K562 (cell line): ENCODE results near the gene NSUN6. TPM values are rescaled to one million over a fixed set of nuclear protein-coding genes. Genes with fewer than 3 reads are reported as not detected.

Experiments
- BRCA1 ChIP-seq, 2 experiments: fragments of 450-650 bp in 1 of 2; sonication (generic) in 1 of 2; formaldehyde crosslinking in 1 of 2; IDR thresholded peaks; 2 replicates each; pipeline versions ENCODE4 v1.5.0 to v1.6.1; 2017 to 2020; ENCODE audit warnings: mild to moderate bottlenecking in 1 of 2, missing genetic modification reagents in 1 of 2
- CHAMP1 ChIP-seq: fragments of 450-650 bp; IDR thresholded peaks from 2 replicates; pipeline ENCODE4 v1.6.1; 2016; ENCODE audit warnings: mild to moderate bottlenecking
- EHMT2 ChIP-seq: fragments of 450-650 bp; IDR thresholded peaks from 2 replicates; pipeline ENCODE4 v1.6.1; 2018; ENCODE audit warnings: antibody characterized with exemption
- FOSL1 ChIP-seq: fragments of 200-800 bp; sonication (Bioruptor generic); conservative IDR thresholded peaks from 2 replicates; pipeline ENCODE4 v1.6.1; 2016; ENCODE audit warnings: missing genetic modification characterization, missing compliant biosample characterization
- FOXJ2 ChIP-seq: fragments of 200-800 bp; sonication (Bioruptor generic); IDR thresholded peaks from 2 replicates; pipeline ENCODE4 v1.6.1; 2016; ENCODE audit warnings: missing genetic modification characterization, missing compliant biosample characterization
- HOMEZ ChIP-seq: fragments of 250-450 bp; sonication (Bioruptor Pico); IDR thresholded peaks from 2 replicates; pipeline ENCODE4 v1.4.0; 2020; ENCODE audit warnings: mild to moderate bottlenecking, moderate library complexity
- KLF13 ChIP-seq: fragments of 450-650 bp; IDR thresholded peaks from 2 replicates; pipeline ENCODE4 v1.6.1; 2016; ENCODE audit warnings: missing genetic modification characterization, low read depth, mild to moderate bottlenecking, missing compliant biosample characterization, moderate library complexity, borderline replicate concordance
- MYBL2 ChIP-seq, 2 experiments: fragments of 450-650 bp in 1 of 2; sonication (generic) in 1 of 2; formaldehyde crosslinking in 1 of 2; IDR thresholded peaks; 2 replicates each; pipeline versions ENCODE4 v1.6.1 to v1.8.1; 2017 to 2022; ENCODE audit warnings: borderline replicate concordance in 1 of 2, inconsistent platforms in 1 of 2, low read depth in 1 of 2, mild to moderate bottlenecking in 1 of 2, missing genetic modification reagents in 1 of 2, moderate library complexity in 1 of 2
- PATZ1 ChIP-seq: fragments of 250-450 bp; sonication (Bioruptor Pico); IDR thresholded peaks from 2 replicates; pipeline ENCODE4 v1.5.0; 2020; ENCODE audit warnings: mild to moderate bottlenecking, borderline replicate concordance
- POU5F1 ChIP-seq: fragments of 150-350 bp; IDR thresholded peaks from 2 replicates; pipeline ENCODE4 v1.6.1; 2014; ENCODE audit warnings: borderline replicate concordance, low read length, low read depth, mild to moderate bottlenecking; ENCODE audit not compliant: partially characterized antibody
- PYGO2 ChIP-seq: fragments of 450-650 bp; IDR thresholded peaks from 2 replicates; pipeline ENCODE4 v1.6.1; 2016; ENCODE audit warnings: mild to moderate bottlenecking, missing genetic modification characterization, moderate library complexity, missing compliant biosample characterization
- RFX1 ChIP-seq: fragments of 450-650 bp; IDR thresholded peaks from 2 replicates; pipeline ENCODE4 v1.6.1; 2016; ENCODE audit warnings: mild to moderate bottlenecking, moderate library complexity
- SRSF1 ChIP-seq: fragments of 200-400 bp; formaldehyde crosslinking; IDR thresholded peaks from 2 replicates; pipeline ENCODE4 v1.6.1; 2017; ENCODE audit warnings: mild to moderate bottlenecking, low read depth, low read length, moderate library complexity
- TFAM ChIP-seq: fragments of 250-450 bp; sonication (Bioruptor Pico); conservative IDR thresholded peaks from 2 replicates; pipeline ENCODE4 v1.5.0; 2021; ENCODE audit warnings: mild to moderate bottlenecking, moderate library complexity
- U2AF2 ChIP-seq: fragments of 200-400 bp; formaldehyde crosslinking; optimal IDR thresholded peaks from 2 replicates; pipeline ENCODE3; 2017; ENCODE audit warnings: low read depth, mild to moderate bottlenecking, low read length
- XRCC3 ChIP-seq: fragments of 450-650 bp; IDR thresholded peaks from 2 replicates; pipeline ENCODE4 v1.6.1; 2017; ENCODE audit warnings: mild to moderate bottlenecking, moderate library complexity
- ZBTB17 ChIP-seq: fragments of 450-650 bp; formaldehyde crosslinking; IDR thresholded peaks from 2 replicates; pipeline ENCODE4 v1.4.0; 2020; ENCODE audit warnings: mild to moderate bottlenecking
- ZC3H11A ChIP-seq: IDR thresholded peaks from 2 replicates; pipeline ENCODE4 v1.6.1; 2012; ENCODE audit warnings: low read depth, low read length, improper control_type of control experiment
- ZC3H4 ChIP-seq: sonication (generic); formaldehyde crosslinking; IDR thresholded peaks from 2 replicates; pipeline ENCODE4 v1.9.0; 2021; ENCODE audit warnings: missing genetic modification reagents, borderline replicate concordance
- ZNF165 ChIP-seq: fragments of 250-450 bp; sonication (Bioruptor Pico); IDR thresholded peaks from 2 replicates; pipeline ENCODE4 v1.4.0; 2020; ENCODE audit warnings: borderline replicate concordance
- ZNF184 ChIP-seq: sonication (generic); formaldehyde crosslinking; IDR thresholded peaks from 2 replicates; pipeline ENCODE4 v1.5.0; 2020; ENCODE audit warnings: missing genetic modification reagents
- ZNF253 ChIP-seq: fragments of 250-450 bp; sonication (Bioruptor Pico); conservative IDR thresholded peaks from 2 replicates; pipeline ENCODE4 v1.6.1; 2021; ENCODE audit warnings: mild to moderate bottlenecking
- polyA plus RNA-seq, 8 experiments: library from polyadenylated mRNA; depleted of rRNA in 4 of 8; stranded (reverse) in 5 of 8; unstranded in 3 of 8; fragments of >200 nt; fragmentation: Nextera tagmentation in 2 of 8; fragmentation: Illumina TruSeq in 1 of 8; extraction: Ambion mirVana in 2 of 8; extraction: Trizol in 1 of 8; gene quantifications; 2 replicates each; pipeline versions ENCODE4 v1.2.1 to v1.2.3, GENCODE V29; 2011 to 2014; ENCODE audit warnings: inconsistent platforms in 1 of 8, missing spikeins in 1 of 8
- total RNA-seq, 7 experiments: library from RNA; depleted of rRNA in 6 of 7; stranded (reverse); fragments of >200 nt in 6 of 7; fragmentation: Illumina TruSeq in 2 of 7; extraction: Trizol in 2 of 7; gene quantifications; 2 replicates each; pipeline versions ENCODE4 v1.2.1 to v1.2.3, GENCODE V29; 2011 to 2021; ENCODE audit warnings: low replicate concordance in 1 of 7

NSUN6 gene
- total and polyA plus RNA-seq, 9 of the 15 experiments (the other 6 are each of a cell fraction or from before 2014, with no cell fraction given): 12.5 to 33.1 (median 24.2) TPM

GRCh38 chr10:18651324-18652007, at the start of gene NSUN6 (continued):
- no peak for TF ChIP-seq CHAMP1
- TF ChIP-seq RFX1: no peak
- TF ChIP-seq ZNF165 (CRISPR knock-in tag): no peak
- TF ChIP-seq ZNF184 (CRISPR knock-in tag): no peak
- no peak for TF ChIP-seq PATZ1 (CRISPR knock-in tag)
- TF ChIP-seq POU5F1: no peak
- TF ChIP-seq BRCA1 (IDR thresholded peaks at IDR 0.05): no peak
- TF ChIP-seq BRCA1 (CRISPR knock-in tag; IDR thresholded peaks at IDR 0.05): no peak
- no peak for TF ChIP-seq SRSF1
- TF ChIP-seq TFAM: no peak
- peak; percentile 35 for TF ChIP-seq FOSL1 (tag)
- TF ChIP-seq KLF13 (tag): peak; percentile 54; the same call in 1 of the 2 replicates
- TF ChIP-seq FOXJ2: no peak
- no peak for TF ChIP-seq ZC3H4 (CRISPR knock-in tag)
- no peak for TF ChIP-seq XRCC3
- TF ChIP-seq ZBTB17 (CRISPR knock-in tag): no peak
- TF ChIP-seq MYBL2 (IDR thresholded peaks at IDR 0.05; ENCODE audit: low read depth): no peak
- no peak for TF ChIP-seq MYBL2 (CRISPR knock-in tag; IDR thresholded peaks at IDR 0.05; ENCODE audit: borderline replicate concordance)
- TF ChIP-seq U2AF2: no peak
- 0 out of 2 replicates have a peak, but pooled peaks have one; percentile 33 for TF ChIP-seq ZC3H11A
- TF ChIP-seq ZNF253 (CRISPR knock-in tag): no peak
- no peak for TF ChIP-seq EHMT2
- no peak for TF ChIP-seq PYGO2 (tag)
- no peak for TF ChIP-seq HOMEZ (CRISPR knock-in tag)
